Activated gamma-delta T cell treated with anti-CD3 and anti-CD28 coated beads, Interleukin-2, amount 50 U/mL, for 16 hours (primary cell): Measurements from ENCODE around the gene CTDSPL.

Experiments
- DNase-seq: peaks from one replicate; pipeline ENCODE4 v3.0.0-alpha.2; 2020; ENCODE audit warnings: low read depth

The CTDSPL gene

DNA sequence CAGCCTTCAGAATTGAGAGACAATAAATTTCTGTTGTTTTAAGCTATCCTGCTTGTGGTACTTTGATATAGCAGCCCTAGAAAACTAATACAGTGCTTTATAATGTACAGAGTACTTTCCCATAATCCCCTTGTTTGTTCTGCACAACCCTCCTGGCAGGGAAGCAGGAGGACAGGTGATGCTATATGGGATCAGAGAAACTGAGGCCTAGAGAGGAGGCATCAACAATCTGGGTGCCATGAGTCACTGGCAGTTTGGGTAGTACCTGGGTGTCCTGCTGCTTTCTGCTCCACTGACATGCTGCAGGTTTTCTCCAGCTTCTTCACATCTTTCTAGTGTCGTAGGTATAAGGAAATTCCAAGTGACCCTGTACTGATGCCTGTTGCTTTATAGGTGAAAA, 55.0 kb downstream of the CTDSPL start:
- no peak for DNase-seq

GRCh38 chr3:37918627-37919026, 56.9 kb downstream of the CTDSPL start:
- no peak for DNase-seq

DNA sequence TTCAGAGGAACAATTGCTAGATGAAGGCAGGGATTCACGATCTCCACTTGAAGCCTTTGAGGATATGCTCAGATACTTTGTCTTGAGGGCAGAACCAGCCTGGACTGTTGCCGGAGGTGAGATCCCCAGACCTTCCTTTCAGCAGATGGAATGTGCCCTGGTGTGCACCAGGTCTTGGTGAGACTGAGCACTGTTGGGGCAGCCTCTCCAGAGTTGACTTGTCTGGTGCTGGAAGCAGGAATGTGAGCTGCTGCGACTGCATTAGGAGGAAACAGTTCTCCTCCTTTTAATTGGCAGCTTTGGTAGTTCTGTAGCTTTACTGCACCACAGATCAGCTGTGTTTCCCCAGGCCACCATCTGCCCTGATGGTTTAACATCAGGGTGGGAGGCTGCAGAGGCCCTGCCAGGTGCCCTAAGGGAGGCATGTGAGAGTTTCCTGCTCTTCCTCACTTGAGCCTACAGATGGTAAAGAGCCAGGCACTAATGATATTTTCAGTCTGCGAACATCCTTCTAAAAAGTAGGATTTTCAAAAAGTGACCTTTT, 58.5 kb downstream of the CTDSPL start:
- DNase-seq: no peak

- no peak for DNase-seq
Observed at GRCh38 chr3:37921025-37921424, 59.3 kb downstream of the CTDSPL start.

GRCh38 chr3:37922721-37923568, 61.3 kb downstream of the CTDSPL start:
- DNase-seq: no peak

GRCh38 chr3:37923569-37924040, 61.9 kb downstream of the CTDSPL start:
- no peak for DNase-seq

- DNase-seq: no peak
Observed at GRCh38 chr3:37924453-37924852, 62.8 kb downstream of the CTDSPL start.

GRCh38 chr3:37925157-37925556, 63.5 kb downstream of the CTDSPL start:
- DNase-seq: no peak

GRCh38 chr3:37926611-37927010, 64.9 kb downstream of the CTDSPL start:
- no peak for DNase-seq

DNA sequence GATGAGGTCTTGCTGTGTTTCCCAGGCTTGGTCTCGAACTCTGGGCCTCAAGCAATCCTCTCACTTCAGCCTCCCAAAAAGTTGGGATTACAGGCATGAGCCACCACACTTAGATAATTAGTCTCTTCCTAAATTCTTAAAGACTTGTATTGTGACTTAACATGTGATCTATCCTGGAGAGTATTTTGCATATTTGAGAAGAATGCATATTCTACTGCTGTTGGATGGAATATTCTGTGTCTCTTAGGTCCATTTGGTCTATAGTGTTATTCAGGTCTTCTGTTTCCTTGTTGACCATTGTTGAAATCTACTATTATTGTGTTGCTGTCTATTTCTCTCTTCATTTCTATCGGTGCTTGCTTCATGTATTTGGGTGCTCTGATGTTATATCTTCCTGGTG, 68.8 kb downstream of the CTDSPL start:
- DNase-seq: no peak

DNA sequence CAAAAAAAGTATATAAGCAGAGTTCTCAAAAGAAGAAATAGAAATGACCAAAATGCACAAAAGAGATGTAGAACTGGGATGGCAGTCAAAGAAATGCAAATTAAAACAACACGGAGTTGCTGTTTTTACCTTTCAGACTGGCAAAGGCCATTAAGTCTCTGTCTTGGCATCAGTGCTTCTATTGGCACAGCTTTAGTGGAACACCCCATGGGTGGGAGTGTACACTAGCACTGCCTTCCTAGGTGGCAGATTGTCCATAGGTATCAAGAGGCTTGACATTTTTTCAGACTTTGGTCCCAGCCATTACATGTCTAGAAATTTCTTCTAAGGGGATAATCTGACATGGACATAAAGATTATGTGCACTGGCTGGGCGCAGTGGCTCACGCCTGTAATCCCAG, 70.8 kb downstream of the CTDSPL start:
- DNase-seq: no peak

DNA sequence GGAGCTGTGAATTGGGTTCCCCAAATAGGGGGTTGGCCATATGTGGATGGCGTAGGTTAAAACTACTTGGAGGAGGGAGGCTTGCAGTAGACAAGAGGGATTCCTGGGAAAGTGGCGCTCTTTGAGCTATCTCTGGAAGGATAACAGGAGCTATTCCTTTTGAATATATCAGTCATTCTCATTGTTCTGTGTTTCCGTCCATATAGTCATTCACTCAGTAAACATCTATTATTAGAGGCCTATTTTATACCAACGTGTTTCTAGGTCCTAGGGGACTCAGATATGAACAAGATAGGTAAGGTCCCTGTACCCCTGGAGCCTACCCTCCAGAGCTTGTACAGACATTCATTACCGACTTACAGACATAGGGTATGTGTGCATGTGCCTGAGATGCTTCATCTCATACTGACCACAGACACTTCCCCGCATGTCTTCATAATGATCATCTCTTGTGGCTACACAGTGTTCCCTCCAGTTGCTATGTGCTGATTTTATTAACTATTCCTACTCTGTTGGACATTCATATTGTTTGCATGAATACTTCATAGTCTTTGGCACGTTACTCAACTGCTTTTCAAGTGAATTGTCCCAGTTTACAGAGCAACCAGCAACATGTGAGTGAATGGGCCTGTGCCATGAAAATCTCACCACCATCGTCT, 73.1 kb downstream of the CTDSPL start:
- no peak for DNase-seq

DNA sequence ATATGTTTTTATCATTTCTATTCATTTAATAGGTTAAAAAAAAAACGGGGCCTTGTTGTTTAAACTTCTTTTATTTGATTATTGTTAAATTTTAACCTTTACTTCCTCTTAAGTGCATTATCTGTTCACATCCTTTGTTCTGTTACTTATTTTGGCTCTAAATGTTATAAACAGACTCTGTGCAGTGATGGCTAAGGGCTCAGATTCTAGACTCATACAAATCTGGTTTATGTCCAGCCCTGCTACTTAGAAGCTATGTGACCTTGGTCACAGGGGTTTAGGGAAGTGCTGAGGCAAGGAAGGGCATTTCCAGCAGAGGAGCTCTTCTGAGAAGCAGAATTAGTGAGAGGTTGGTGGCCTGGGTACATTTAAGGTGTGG, 73.6 kb downstream of the CTDSPL start:
- DNase-seq: no peak

GRCh38 chr3:37935756-37936666, 74.3 kb downstream of the CTDSPL start:
- no peak for DNase-seq

DNA sequence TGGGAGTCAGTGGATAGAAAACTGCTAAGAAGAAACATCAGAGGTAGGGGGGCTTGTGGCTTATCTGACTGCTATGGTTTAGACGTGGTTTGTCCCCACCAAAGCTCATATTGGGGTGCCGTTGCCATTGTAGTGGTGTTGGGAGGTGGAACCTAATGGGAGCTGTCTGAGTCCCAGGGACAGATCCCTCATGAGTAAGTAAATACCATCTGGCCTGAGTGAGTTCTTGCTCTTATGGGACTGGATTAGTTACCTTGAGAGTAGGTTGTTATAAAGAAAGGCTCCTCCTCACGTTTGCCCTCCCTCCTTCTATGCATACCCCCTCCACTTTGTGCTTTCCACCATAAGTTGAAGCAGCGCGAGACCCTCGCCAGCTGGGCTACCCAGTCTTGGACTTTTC, 75.5 kb downstream of the CTDSPL start:
- no peak for DNase-seq

GRCh38 chr3:37938011-37938410, 76.3 kb downstream of the CTDSPL start:
- DNase-seq: no peak

DNA sequence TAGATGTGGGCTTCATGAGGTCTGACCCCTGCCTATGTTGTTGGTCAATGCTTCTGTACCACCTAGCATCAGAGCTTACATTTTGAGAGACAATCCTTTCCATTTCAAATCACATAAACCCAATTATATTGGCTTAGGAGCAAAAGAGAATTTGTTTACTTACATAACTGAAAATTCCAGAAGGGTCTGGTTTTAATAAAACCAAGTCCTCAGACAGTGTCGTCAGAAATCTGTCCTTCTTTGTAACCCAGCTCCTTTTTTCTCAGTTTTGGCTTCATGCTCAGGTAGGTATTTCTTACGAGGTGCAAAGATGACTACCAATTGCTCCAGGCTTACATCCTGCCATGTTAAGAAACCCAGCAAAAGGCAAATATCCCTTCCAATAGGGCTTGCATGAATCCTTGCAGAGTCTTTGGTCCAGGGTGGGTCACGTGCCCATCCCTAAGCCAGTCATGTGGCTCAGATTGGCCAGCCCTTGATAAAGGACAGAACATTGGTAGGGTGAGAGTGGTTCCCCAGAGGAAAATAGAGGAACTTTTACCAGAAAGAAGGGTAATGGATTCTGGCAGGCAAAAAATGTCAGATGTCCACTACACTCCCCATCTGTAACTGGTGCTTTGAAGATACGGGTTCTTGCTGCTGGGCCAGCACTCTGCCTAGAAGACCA, 78.7 kb downstream of the CTDSPL start:
- DNase-seq: no peak

DNA sequence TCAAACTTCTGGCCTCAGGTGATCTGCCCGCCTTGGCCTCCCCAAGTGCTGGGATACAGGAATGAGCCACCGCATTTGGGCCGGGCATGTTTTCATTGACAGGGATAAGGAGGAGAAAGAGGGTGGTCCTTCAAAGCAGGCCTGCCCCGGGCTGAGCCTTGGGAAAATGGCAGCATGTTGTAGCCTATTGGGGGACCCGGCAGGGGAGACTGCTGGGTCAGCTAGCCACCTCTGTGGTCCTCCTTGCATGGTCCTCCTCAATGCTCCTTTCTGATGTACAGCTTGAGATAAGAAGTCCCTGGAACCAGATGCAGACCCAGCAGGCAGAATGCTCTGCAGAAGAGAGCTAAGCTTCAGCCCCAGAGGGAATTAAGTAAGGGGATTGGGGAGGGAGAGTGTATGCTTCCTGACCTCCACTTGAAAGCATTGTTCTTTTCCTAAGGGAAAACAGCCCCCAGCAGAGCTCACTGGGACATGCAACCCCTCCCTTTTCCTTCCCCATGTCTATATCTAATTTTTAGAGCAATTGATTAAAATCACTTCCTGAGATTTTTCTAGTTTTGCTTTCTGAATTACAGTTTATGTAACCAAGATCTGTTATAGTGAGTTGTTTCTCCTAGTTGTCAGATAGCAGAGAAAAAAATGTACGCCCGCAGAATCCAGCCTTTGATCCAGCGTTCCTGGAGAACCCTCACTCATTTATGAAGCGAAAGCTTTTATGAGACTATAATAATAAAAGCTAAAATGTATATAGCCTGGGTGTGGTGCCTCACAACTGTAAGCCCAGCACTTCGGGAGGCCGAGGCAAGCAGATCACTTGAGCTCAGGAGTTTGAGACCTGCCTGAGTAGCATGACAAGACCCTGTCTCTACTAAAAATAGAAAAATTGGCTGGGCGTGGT, 80.2 kb downstream of the CTDSPL start:
- DNase-seq: no peak

DNA sequence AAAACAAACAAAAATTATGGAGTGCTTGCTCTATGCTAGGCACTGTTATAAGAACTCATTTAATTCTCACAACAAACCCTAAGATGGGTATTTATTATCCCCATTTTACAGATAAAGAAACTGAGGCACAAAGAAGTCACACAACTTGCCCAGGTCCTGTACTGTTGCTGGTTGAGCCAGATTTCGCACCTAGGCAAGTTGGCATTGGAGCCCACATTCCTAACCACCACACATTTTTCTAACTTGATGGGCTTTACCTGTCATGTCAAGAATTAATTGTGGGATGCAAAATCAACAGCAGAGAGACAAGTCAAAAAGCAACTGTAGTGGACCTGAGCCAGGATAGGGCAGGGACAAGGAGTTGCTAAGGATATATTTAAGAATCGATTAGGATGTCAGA, 81.0 kb downstream of the CTDSPL start:
- DNase-seq: no peak

DNA sequence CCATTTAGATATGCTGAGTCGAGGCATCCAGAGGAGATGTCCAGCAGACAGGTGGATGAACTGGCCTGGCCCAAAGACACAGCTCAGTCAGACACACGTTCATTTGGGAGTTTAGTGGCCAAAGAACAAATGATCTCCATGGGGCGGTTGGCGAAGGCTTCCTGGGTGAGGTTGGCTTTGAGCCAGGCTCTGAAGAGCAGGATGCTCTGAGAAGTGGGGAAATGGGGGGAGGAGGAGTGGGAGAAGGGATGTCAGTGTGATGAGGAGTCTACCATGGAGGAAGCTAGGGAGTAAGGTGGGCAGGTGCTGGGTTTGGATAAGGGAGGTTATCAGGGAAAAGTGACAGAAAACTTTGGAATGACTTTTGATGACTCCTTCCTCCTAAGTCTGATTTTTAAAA, 81.4 kb downstream of the CTDSPL start:
- DNase-seq: no peak
